Lower lobe of right lung (tissue), 2 donors: ENCODE results near the gene GSTT2B. TPM values are rescaled to one million over a fixed set of nuclear protein-coding genes. Genes with fewer than 3 reads are reported as not detected.

ENCODE experiments used
- ATAC-seq, 2 donors: fragments of 200-7000 bp; cut with Tn5 transposase; one replicate each; pipeline ENCODE4 v1.9.1; 2020 to 2022; ENCODE audit warnings: mild to moderate bottlenecking in 2 of 2, moderate library complexity in 2 of 2
- DNase-seq: peaks from one replicate; pipeline ENCODE4 v3.0.0-alpha.2; 2020
- H3K27ac ChIP-seq: fragments of 200-600 bp; one replicate; pipeline ENCODE4 v1.8.0; 2022
- H3K27me3 ChIP-seq: fragments of 200-600 bp; one replicate; pipeline ENCODE4 v1.8.0; 2022; ENCODE audit warnings: low read depth
- H3K36me3 ChIP-seq: fragments of 200-600 bp; one replicate; pipeline ENCODE4 v1.8.0; 2022; ENCODE audit warnings: mild to moderate bottlenecking
- H3K4me1 ChIP-seq: fragments of 200-600 bp; one replicate; pipeline ENCODE4 v1.8.0; 2022
- H3K4me3 ChIP-seq: fragments of 200-600 bp; one replicate; pipeline ENCODE4 v1.8.0; 2022; ENCODE audit warnings: mild to moderate bottlenecking
- H3K9me3 ChIP-seq: fragments of 200-600 bp; one replicate; pipeline ENCODE4 v1.8.0; 2022
- intact Hi-C: fragments of 100-400 bp; cut with DNase I; formaldehyde crosslinking; loops from one replicate; pipeline ENCODE4 v1.11.0; 2022
- total RNA-seq: library from RNA; stranded (reverse); fragmentation: NEBNext Ultra II Directional; extraction: Animal tissue kit (Norgen Biotek cat#: 25700); gene quantifications from one replicate; pipeline ENCODE4 v1.2.1, GENCODE V29; 2021
- TF ChIP-seq, protein P1 (sequence below): fragments of 200-600 bp; IDR thresholded peaks from one replicate; pipeline ENCODE4 v1.8.0; 2022; ENCODE audit warnings: antibody characterized with exemption, mild to moderate bottlenecking
- donor health status: DM: no; HTN: yes; CAD: no; lungs with severe emphysema.

GSTT2B gene
- total RNA-seq, 1 donor from 2014 or later: 7.3 TPM

- no peak for ATAC-seq
- TF ChIP-seq, protein P1, sequence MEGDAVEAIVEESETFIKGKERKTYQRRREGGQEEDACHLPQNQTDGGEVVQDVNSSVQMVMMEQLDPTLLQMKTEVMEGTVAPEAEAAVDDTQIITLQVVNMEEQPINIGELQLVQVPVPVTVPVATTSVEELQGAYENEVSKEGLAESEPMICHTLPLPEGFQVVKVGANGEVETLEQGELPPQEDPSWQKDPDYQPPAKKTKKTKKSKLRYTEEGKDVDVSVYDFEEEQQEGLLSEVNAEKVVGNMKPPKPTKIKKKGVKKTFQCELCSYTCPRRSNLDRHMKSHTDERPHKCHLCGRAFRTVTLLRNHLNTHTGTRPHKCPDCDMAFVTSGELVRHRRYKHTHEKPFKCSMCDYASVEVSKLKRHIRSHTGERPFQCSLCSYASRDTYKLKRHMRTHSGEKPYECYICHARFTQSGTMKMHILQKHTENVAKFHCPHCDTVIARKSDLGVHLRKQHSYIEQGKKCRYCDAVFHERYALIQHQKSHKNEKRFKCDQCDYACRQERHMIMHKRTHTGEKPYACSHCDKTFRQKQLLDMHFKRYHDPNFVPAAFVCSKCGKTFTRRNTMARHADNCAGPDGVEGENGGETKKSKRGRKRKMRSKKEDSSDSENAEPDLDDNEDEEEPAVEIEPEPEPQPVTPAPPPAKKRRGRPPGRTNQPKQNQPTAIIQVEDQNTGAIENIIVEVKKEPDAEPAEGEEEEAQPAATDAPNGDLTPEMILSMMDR: no peak
- intact Hi-C loops: no loop called here
Observed at GRCh38 chr22:23913306-23913660, 47.7 kb downstream of the GSTT2B start.

GRCh38 chr22:23912293-23912903, 48.6 kb downstream of the GSTT2B start:
- TF ChIP-seq, protein P1: no peak
- DNase-seq (no peak), ATAC-seq (no peak)
- H3K4me3 ChIP-seq: no peak overlapping the region
- no peak overlapping the region for H3K27ac ChIP-seq
- H3K4me1 ChIP-seq: peaks cover 6% of the 10 kb centered on the region
- H3K27me3 ChIP-seq: no peaks in the 10 kb centered on the region
- H3K36me3 ChIP-seq: no peaks in the 10 kb centered on the region
- H3K9me3 ChIP-seq: no peaks in the 10 kb centered on the region
- intact Hi-C loops: no loop called here

More at GRCh38 chr22:23913306-23913660, 47.7 kb downstream of the GSTT2B start:
- no peak for DNase-seq
- Histone ChIP-seq H3K27ac (peak overlapping the region; percentile 88), H3K4me3 (peak overlapping the region; percentile 64), H3K27me3 (no peaks in the 10 kb centered on the region), H3K36me3 (no peaks in the 10 kb centered on the region), H3K9me3 (no peaks in the 10 kb centered on the region), H3K4me1 (peaks cover 6% of the 10 kb centered on the region)

DNA sequence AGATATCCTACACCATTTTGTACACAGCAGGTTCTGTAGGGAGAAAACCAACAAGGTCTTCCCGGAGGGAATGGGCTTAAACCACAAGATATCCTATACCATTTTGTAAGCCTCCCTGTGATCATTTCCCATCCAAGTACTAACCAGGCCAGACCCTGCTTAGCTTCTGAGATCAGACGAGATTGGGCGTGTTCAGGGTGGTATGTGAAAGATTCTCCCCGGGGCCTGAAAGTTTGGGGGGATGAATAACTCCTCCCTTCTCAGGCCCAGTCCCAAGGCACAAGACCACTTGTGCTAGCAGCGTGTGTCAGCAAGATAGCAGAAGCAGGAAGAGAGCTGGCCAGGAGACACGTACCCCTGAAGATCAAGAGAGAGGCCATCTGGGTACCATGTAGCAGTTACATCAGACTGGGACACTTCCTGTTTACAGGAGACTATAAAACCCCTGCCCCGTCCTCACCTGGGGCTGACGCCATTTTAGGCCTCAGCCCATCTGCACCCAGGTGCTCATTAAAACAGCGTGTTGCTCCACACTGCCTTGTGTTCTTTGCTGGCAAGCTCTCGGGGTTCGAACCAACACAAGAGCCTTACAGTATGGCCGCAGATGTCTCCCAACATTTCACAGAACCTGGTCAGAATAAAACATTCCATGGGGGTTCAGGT, 49.5 kb downstream of the GSTT2B start:
- H3K4me3 ChIP-seq: no peak overlapping the region
- DNase-seq: no peak
- peaks cover 6% of the 10 kb centered on the region for H3K4me1 ChIP-seq
- no peaks in the 10 kb centered on the region for H3K36me3 ChIP-seq
- no peak overlapping the region for H3K27ac ChIP-seq
- TF ChIP-seq, protein P1: no peak
- ATAC-seq: no peak
- no peaks in the 10 kb centered on the region for H3K9me3 ChIP-seq
- H3K27me3 ChIP-seq: no peaks in the 10 kb centered on the region
- intact Hi-C loops: no loop called here

DNA sequence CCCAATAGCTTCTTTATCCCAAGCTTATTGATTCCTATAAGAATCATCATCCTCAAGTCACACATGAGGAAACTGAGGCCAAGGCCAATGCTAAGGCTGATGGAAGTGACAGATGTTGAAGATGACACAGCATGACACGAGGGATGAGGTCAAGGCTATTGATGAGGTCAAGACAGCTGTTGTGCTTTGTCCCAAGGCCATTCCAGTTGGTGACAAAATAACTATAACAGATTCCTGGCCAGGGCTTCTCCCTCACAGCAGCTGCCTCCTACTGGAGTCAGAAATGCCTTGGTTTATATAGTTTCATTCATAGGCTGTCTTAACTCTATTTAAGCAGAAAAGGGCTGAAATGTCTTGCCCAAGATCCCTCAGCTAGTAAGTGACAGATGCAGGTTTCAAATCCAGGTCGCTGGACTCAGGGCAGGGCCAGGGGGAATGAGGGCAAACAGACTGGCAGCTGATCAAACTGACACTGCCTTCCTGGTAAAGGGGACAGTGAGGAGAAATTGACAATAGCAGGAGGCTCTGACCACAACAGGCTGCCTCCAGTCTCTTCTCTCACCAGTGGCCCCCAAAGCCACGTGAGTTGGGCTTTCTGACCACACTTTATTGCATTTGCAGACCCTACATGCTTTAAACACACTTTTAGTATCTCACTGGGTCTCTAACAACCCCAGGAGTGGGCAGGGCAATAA, 50.4 kb downstream of the GSTT2B start:
- Histone ChIP-seq H3K27ac (no peak overlapping the region), H3K4me1 (peaks cover 7% of the 10 kb centered on the region), H3K9me3 (no peaks in the 10 kb centered on the region), H3K36me3 (no peaks in the 10 kb centered on the region), H3K4me3 (no peak overlapping the region), H3K27me3 (no peaks in the 10 kb centered on the region)
- TF ChIP-seq, protein P1: no peak
- ATAC-seq (no peak), DNase-seq (no peak)
- intact Hi-C loops: no loop called here

GRCh38 chr22:23909296-23909898, 51.6 kb downstream of the GSTT2B start:
- no peaks in the 10 kb centered on the region for H3K27me3 ChIP-seq
- H3K9me3 ChIP-seq: no peaks in the 10 kb centered on the region
- ATAC-seq (no peak), DNase-seq (no peak)
- TF ChIP-seq, protein P1: no peak
- no peak overlapping the region for H3K4me3 ChIP-seq
- no peak overlapping the region for H3K27ac ChIP-seq
- intact Hi-C loops: no loop called here
- no peaks in the 10 kb centered on the region for H3K36me3 ChIP-seq
- peaks cover 15% of the 10 kb centered on the region for H3K4me1 ChIP-seq
